ENCODE data around the gene SNAP25. TPM values are rescaled to one million over a fixed set of nuclear protein-coding genes. Genes with fewer than 3 reads are reported as not detected.

Gene SNAP25
- total RNA-seq, 1 experiment from 2014 or later: not detected

DNA sequence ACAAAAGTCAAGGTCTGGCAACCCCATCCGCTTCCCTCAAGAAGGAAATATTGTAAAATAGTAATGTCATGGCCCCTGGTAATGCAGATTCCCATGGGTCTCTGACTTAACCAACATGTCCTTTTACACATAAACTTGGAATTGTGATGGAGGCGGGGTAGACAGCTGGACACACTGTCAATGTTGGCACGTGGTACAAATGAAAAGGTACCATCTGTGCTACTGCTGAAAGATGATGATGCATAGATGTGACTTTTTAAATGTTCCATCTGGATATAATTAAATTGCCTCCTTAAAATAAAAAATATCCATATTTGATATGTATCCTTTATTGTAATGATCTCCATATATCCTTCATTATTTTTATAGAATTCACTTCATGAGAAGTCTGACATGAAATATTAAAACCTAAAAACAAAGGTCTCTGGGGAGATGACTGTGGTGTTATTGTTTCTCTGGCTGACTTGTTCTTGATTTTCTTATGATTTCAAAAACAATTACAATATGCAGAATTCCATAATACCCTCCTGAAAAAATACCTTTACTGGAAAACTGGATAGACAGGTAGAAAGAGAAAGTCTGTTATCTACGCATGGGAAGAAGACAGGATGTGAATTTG, 110.9 kb downstream of the SNAP25 start:
- DNase-seq: no peak
- no peak overlapping the region for H3K9ac ChIP-seq (ENCODE audit: low read length)
- H3K27me3 ChIP-seq (ENCODE audit: low read length): no peaks in the 10 kb centered on the region
- no peak overlapping the region for H3K27ac ChIP-seq (ENCODE audit: low read length)
- H3K9me2 ChIP-seq (replicated peaks; ENCODE audit: insufficient read depth, low read length): no peaks in the 10 kb centered on the region
- H3K4me2 ChIP-seq (ENCODE audit: low read depth, low read length, poor library complexity, severe bottlenecking): no peak overlapping the region
- H3K4me3 ChIP-seq (ENCODE audit: low read length): no peak overlapping the region
- no peaks in the 10 kb centered on the region for H3K79me2 ChIP-seq (ENCODE audit: low read length)
- H2AFZ ChIP-seq (ENCODE audit: low read length): no peak overlapping the region
- H4K20me1 ChIP-seq (ENCODE audit: insufficient read depth, low read depth, low read length): no peaks in the 10 kb centered on the region
- no peaks in the 10 kb centered on the region for H3K4me1 ChIP-seq (ENCODE audit: low read length)
- no peaks in the 10 kb centered on the region for H3K9me3 ChIP-seq (ENCODE audit: low read length)
- H3K36me3 ChIP-seq (ENCODE audit: insufficient read depth, low read length): no peaks in the 10 kb centered on the region

DNA sequence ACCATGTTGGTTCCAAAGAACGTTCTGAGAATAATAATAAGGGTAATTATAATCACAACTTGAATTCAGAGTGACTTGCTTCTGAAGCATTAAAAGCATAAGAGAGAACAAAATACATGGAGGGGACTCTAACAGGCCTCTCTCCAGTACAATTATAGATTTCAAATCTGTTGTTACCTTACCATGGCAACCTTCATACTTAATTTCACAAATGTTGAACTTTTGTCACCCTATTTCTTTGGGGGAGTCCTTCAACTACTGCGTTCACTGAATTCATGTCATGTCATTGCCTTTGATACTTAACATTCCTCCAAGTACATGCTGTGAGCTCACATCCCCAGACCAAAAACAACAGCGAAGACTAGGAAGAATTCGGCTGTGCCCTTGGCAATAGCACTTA, 111.4 kb downstream of the SNAP25 start:
- Histone ChIP-seq H4K20me1 (ENCODE audit: insufficient read depth, low read depth, low read length) (no peaks in the 10 kb centered on the region), H3K4me3 (ENCODE audit: low read length) (no peak overlapping the region)

DNA sequence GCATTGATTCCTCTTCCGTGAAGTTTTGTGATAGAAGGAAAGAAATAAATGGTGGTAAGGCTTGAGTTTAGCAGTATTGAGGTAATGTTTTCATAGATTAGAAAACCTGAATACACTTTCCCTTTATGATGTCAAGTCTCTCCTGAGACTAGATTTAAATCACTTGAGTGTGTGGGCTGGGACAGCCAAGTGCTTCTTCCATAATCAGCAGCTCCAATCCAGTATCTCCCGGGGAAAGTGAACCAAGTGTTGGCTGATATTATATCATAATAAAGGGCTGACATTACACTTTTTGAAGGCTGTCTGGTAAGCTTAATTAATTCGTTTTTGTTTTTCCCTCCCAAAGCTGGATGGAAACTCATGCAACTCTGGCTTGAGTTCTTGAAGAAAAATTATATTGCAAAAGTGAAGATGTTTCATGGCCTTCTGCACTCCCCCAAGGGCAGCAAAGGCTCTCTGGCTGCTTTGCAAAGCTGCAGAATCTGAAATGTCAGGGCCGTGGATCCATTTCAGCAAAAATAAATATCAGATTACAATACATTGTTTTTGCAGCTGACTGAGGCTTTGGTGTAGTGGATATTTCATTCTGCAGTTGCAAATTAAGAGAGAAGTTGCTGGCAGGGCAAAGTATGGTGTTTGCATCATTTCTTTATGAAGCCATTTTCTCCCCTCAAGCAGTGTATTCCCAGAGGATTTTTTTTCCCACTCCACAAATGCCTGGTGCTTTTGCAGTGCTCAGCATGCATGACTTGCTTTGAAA, 114.2 kb downstream of the SNAP25 start:
- Histone ChIP-seq H4K20me1 (ENCODE audit: insufficient read depth, low read depth, low read length) (no peaks in the 10 kb centered on the region), H3K4me3 (ENCODE audit: low read length) (no peak overlapping the region), H3K4me1 (ENCODE audit: low read length) (no peaks in the 10 kb centered on the region), H3K27ac (ENCODE audit: low read length) (no peak overlapping the region), H3K79me2 (ENCODE audit: low read length) (no peaks in the 10 kb centered on the region), H3K4me2 (ENCODE audit: low read depth, low read length, poor library complexity, severe bottlenecking) (no peak overlapping the region), H3K36me3 (ENCODE audit: insufficient read depth, low read length) (no peaks in the 10 kb centered on the region), H3K9ac (ENCODE audit: low read length) (no peak overlapping the region), H3K9me2 (replicated peaks; ENCODE audit: insufficient read depth, low read length) (no peaks in the 10 kb centered on the region), H2AFZ (ENCODE audit: low read length) (no peak overlapping the region), H3K27me3 (ENCODE audit: low read length) (no peaks in the 10 kb centered on the region), H3K9me3 (ENCODE audit: low read length) (no peaks in the 10 kb centered on the region)
- DNase-seq: no peak

More for the DNA sequence above, 111.4 kb downstream of the SNAP25 start:
- no peak overlapping the region for H3K9ac ChIP-seq (ENCODE audit: low read length)
- H3K9me2 ChIP-seq (replicated peaks; ENCODE audit: insufficient read depth, low read length): no peaks in the 10 kb centered on the region
- H3K27ac ChIP-seq (ENCODE audit: low read length): no peak overlapping the region
- no peaks in the 10 kb centered on the region for H3K79me2 ChIP-seq (ENCODE audit: low read length)
- no peak overlapping the region for H2AFZ ChIP-seq (ENCODE audit: low read length)
- DNase-seq: no peak
- no peaks in the 10 kb centered on the region for H3K27me3 ChIP-seq (ENCODE audit: low read length)
- no peak overlapping the region for H3K4me2 ChIP-seq (ENCODE audit: low read depth, low read length, poor library complexity, severe bottlenecking)
- H3K36me3 ChIP-seq (ENCODE audit: insufficient read depth, low read length): no peaks in the 10 kb centered on the region
- H3K9me3 ChIP-seq (ENCODE audit: low read length): no peaks in the 10 kb centered on the region
- H3K4me1 ChIP-seq (ENCODE audit: low read length): no peaks in the 10 kb centered on the region

DNA sequence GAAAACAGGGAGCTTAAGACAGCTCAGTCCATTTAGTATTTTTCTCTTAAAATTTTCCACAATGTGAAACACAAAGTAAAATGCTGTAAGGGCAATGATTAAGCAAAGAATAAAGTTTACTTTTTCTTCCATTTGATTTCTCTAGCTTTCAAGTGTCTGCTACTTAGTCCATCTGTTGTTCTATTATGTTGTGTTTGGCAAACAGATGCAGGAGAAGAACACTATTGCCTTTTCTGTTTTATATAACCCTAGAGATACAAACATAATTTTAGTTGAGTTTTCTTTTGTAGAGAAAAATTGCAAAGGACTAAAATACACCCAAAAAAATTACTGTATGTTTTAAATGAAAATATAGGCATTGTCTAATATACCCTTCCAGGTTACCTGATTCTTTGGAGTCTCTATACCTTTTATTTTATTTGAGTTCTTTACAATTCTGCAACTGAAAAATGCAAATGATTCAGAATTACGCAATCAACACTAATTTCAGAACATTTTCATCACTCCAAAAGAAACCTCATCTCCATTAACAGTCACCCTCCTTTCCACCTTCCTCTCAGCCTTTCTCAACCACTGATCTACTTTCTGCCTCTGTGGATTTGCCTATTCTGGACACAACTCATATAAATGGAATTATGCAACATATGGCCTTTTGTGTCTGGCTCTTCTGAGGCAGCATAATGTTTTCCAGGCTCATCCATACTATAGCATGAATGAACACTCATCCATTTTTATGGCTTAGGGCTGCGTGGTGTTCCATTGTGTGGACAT, 118.5 kb downstream of the SNAP25 start:
- no peaks in the 10 kb centered on the region for H4K20me1 ChIP-seq (ENCODE audit: insufficient read depth, low read depth, low read length)
- no peaks in the 10 kb centered on the region for H3K9me2 ChIP-seq (replicated peaks; ENCODE audit: insufficient read depth, low read length)
- H2AFZ ChIP-seq (ENCODE audit: low read length): no peak overlapping the region
- H3K36me3 ChIP-seq (ENCODE audit: insufficient read depth, low read length): no peaks in the 10 kb centered on the region
- H3K4me1 ChIP-seq (ENCODE audit: low read length): no peaks in the 10 kb centered on the region
- no peak for DNase-seq
- H3K9ac ChIP-seq (ENCODE audit: low read length): no peak overlapping the region
- H3K4me3 ChIP-seq (ENCODE audit: low read length): no peak overlapping the region
- H3K27ac ChIP-seq (ENCODE audit: low read length): no peak overlapping the region
- H3K9me3 ChIP-seq (ENCODE audit: low read length): no peaks in the 10 kb centered on the region
- H3K27me3 ChIP-seq (ENCODE audit: low read length): no peaks in the 10 kb centered on the region
- no peak overlapping the region for H3K4me2 ChIP-seq (ENCODE audit: low read depth, low read length, poor library complexity, severe bottlenecking)
- no peaks in the 10 kb centered on the region for H3K79me2 ChIP-seq (ENCODE audit: low read length)

DNA sequence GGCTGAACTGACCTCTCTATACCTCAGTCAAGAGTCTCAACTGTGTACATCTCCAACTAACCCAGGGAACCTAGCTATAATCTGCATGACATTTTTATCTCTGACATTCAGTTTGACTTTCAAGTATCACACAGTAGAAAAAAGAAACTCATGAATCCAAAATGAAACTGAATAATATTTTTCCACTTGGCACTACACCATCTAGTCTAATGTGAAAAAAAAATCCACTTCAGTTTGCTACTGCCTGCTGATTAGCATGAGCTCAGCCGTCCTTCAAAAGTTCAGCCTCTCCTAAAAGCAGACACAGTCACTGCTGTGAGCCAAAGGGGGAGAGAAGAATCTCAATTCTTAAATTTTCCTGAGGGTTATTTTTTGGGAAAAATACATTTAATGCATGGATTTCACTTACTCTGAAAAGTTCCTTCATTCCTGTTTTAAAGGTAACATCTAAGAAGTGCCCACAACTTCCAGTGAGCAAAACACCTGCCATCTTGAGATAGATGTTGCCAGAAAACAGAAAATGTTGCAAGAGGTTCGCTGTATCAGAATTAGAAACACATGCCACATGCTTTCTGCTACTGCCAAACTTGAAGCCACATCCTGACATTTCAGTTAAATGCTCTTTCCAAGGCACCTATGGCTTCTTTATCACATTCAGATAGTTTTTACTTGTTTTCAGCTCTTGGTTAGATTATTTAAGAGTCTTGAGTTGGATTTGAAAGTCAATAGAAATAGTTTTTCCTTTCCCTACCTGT, 120.0 kb downstream of the SNAP25 start:
- Histone ChIP-seq H3K9me2 (replicated peaks; ENCODE audit: insufficient read depth, low read length) (no peaks in the 10 kb centered on the region), H3K27ac (ENCODE audit: low read length) (no peak overlapping the region), H3K9me3 (ENCODE audit: low read length) (no peaks in the 10 kb centered on the region), H3K4me2 (ENCODE audit: low read depth, low read length, poor library complexity, severe bottlenecking) (no peak overlapping the region), H3K27me3 (ENCODE audit: low read length) (no peaks in the 10 kb centered on the region), H4K20me1 (ENCODE audit: insufficient read depth, low read depth, low read length) (no peaks in the 10 kb centered on the region), H3K4me1 (ENCODE audit: low read length) (no peaks in the 10 kb centered on the region), H3K4me3 (ENCODE audit: low read length) (no peak overlapping the region), H3K36me3 (ENCODE audit: insufficient read depth, low read length) (no peaks in the 10 kb centered on the region), H3K9ac (ENCODE audit: low read length) (no peak overlapping the region), H2AFZ (ENCODE audit: low read length) (no peak overlapping the region), H3K79me2 (ENCODE audit: low read length) (no peaks in the 10 kb centered on the region)
- no peak for DNase-seq

DNA sequence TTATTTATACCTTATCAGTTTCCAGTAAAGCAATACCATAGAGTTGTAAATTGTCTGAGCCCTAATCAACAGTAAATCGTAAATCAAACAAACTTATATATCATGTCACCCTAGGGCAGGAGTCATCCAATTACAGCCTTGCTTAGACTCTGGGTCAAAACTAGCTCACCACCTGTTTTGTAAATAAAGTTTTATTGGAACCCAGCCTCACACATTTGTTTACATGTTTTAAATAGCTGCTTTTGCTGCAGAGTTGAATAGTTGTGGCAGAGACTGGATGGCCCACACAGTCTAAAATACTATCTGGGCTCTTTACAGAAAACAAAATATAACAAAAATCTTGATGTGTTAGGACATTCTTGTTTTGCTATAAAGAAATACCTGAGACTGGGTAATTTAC, 121.0 kb downstream of the SNAP25 start:
- Histone ChIP-seq H3K36me3 (ENCODE audit: insufficient read depth, low read length) (no peaks in the 10 kb centered on the region), H3K9me3 (ENCODE audit: low read length) (no peaks in the 10 kb centered on the region), H3K27me3 (ENCODE audit: low read length) (no peaks in the 10 kb centered on the region), H3K9me2 (replicated peaks; ENCODE audit: insufficient read depth, low read length) (no peaks in the 10 kb centered on the region), H3K79me2 (ENCODE audit: low read length) (no peaks in the 10 kb centered on the region), H2AFZ (ENCODE audit: low read length) (no peak overlapping the region), H3K4me1 (ENCODE audit: low read length) (no peaks in the 10 kb centered on the region), H4K20me1 (ENCODE audit: insufficient read depth, low read depth, low read length) (no peaks in the 10 kb centered on the region), H3K9ac (ENCODE audit: low read length) (no peak overlapping the region), H3K27ac (ENCODE audit: low read length) (no peak overlapping the region), H3K4me3 (ENCODE audit: low read length) (no peak overlapping the region), H3K4me2 (ENCODE audit: low read depth, low read length, poor library complexity, severe bottlenecking) (no peak overlapping the region)
- DNase-seq: no peak

DNA sequence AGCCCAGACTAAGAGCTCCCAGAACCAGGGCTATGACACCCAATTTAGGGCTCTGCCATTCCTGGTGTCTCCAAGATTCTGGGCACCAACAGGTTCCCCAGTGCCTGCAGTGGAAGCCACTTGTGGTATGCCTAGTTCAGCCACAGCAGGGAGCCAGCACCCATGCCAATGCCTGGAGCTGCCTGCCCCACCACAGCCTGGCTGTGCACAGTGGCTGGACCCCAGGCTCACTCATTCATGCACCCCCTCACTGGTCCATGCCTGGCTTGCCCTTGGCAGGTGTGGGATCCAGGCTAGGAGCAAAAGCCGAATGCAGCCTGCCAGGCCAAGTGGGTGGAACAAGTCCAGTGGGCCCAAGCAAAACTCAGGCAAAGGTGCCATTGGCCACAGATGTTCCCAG, 123.5 kb downstream of the SNAP25 start:
- Histone ChIP-seq H3K4me1 (ENCODE audit: low read length) (no peaks in the 10 kb centered on the region), H3K9me3 (ENCODE audit: low read length) (no peaks in the 10 kb centered on the region)

DNA sequence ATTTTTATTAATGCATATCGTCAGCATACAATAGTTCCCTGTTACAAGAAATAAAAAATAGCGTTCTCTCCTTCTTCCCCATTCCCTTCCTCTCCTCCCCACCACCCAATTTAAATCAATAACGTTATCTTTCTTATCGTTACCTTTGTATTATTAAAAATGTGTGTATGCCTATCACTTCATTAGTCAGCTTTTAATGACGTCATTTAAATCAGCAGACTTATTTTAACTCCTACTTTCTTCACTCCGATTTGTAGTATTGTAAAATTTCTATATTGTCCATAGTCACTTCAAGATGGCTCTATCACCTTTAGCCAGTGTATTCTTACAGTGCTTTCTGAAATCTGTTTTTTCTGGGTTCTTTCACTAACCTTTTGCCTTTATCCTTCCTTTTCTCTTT, 126.3 kb downstream of the SNAP25 start:
- no peaks in the 10 kb centered on the region for H3K9me2 ChIP-seq (replicated peaks; ENCODE audit: insufficient read depth, low read length)
- no peaks in the 10 kb centered on the region for H3K79me2 ChIP-seq (ENCODE audit: low read length)
- no peak overlapping the region for H3K4me3 ChIP-seq (ENCODE audit: low read length)
- no peaks in the 10 kb centered on the region for H3K36me3 ChIP-seq (ENCODE audit: insufficient read depth, low read length)
- no peak for DNase-seq
- H4K20me1 ChIP-seq (ENCODE audit: insufficient read depth, low read depth, low read length): no peaks in the 10 kb centered on the region
- no peak overlapping the region for H3K9ac ChIP-seq (ENCODE audit: low read length)
- H3K4me2 ChIP-seq (ENCODE audit: low read depth, low read length, poor library complexity, severe bottlenecking): no peak overlapping the region
- no peaks in the 10 kb centered on the region for H3K9me3 ChIP-seq (ENCODE audit: low read length)
- no peak overlapping the region for H3K27ac ChIP-seq (ENCODE audit: low read length)
- no peak overlapping the region for H2AFZ ChIP-seq (ENCODE audit: low read length)
- no peaks in the 10 kb centered on the region for H3K4me1 ChIP-seq (ENCODE audit: low read length)
- H3K27me3 ChIP-seq (ENCODE audit: low read length): no peaks in the 10 kb centered on the region

More for the DNA sequence above, 123.5 kb downstream of the SNAP25 start:
- no peak overlapping the region for H3K9ac ChIP-seq (ENCODE audit: low read length)
- no peak overlapping the region for H3K27ac ChIP-seq (ENCODE audit: low read length)
- no peaks in the 10 kb centered on the region for H4K20me1 ChIP-seq (ENCODE audit: insufficient read depth, low read depth, low read length)
- H3K4me3 ChIP-seq (ENCODE audit: low read length): no peak overlapping the region
- H3K79me2 ChIP-seq (ENCODE audit: low read length): no peaks in the 10 kb centered on the region
- no peaks in the 10 kb centered on the region for H3K27me3 ChIP-seq (ENCODE audit: low read length)
- H2AFZ ChIP-seq (ENCODE audit: low read length): no peak overlapping the region
- no peak overlapping the region for H3K4me2 ChIP-seq (ENCODE audit: low read depth, low read length, poor library complexity, severe bottlenecking)
- no peak for DNase-seq
- no peaks in the 10 kb centered on the region for H3K36me3 ChIP-seq (ENCODE audit: insufficient read depth, low read length)
- H3K9me2 ChIP-seq (replicated peaks; ENCODE audit: insufficient read depth, low read length): no peaks in the 10 kb centered on the region
